Posterior vena cava (tissue), 2 donors: Measurements from ENCODE around the gene TOX2. TPM values are rescaled to one million over a fixed set of nuclear protein-coding genes. Genes with fewer than 3 reads are reported as not detected.

ENCODE experiments used
- DNase-seq: peaks from one replicate; pipeline ENCODE4 v3.0.0-alpha.2; 2020; ENCODE audit warnings: low spot score
- intact Hi-C, 2 donors: fragments of 100-400 bp; cut with DNase I; formaldehyde crosslinking; loops; one replicate each; pipeline versions ENCODE4 v1.14.1 to v1.14.2; 2022 to 2023
- total RNA-seq, 2 donors: library from RNA; stranded (reverse); fragmentation: NEBNext Ultra II Directional; extraction: Animal tissue kit (Norgen Biotek cat#: 25700); gene quantifications; one replicate each; pipeline ENCODE4 v1.2.1, GENCODE V29; 2021
- donor health status: DM: yes; HTN: yes; CAD: no.
- donor health status: DM: yes; HTN: yes; CAD: no.

Gene TOX2
- total RNA-seq, 2 donors from 2014 or later = 1.1 to 1.5 TPM

DNA sequence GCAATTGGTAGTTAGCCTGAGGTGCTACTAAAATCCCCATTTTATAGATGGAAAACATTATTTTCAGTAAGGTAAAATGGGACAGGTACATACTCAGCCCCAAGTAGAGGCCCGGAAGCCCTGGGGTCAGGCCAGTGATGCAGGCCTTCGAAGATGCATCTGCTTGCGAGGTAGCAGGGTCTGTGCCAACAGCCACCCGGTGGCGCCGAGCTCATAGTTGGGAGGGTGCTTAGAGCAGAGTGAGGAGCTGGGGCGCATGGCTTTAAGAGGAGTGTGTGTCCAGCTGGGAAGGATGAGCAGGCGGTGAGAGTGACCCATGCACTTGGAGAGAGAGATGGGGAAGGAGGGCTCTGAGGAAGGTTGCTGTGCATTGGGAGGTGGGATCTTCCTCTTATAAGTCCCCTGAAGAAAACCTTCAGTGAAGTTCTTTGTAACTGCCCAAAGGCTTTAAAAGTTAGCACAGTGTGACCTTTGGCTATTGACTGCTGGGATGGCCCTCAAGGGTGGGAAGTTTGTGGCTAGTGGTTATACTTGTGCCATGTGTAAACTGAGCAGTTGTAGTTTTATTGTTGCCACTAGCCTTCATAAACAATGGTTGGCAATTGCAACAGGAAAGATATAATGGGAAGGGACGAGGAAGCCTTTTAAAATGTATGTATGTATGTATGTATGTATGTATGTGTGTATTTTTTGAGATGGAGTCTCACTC is 71.1 kb downstream of the TOX2 start:
- DNase-seq = no peak
- intact Hi-C loops = no loop called here

DNA sequence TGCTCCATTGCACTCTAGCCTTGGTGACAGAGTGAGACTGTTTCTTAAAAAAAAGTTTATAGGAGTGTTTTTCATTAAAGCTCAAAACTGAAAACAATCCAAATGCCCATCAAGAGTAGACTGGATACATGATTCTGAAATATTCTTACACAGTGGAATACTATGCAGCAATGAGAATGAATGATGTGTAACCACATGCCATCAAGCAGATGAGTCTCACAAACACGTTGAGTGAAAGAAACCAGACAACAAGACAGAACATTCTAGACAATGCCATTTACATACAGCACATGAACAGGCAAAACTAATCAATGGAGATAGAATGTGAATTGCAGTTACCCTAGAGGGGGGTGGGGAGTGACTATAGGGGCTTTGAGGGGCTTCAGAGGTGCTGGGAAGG is 72.4 kb downstream of the TOX2 start:
- DNase-seq = no peak
- intact Hi-C loops = no loop called here

DNA sequence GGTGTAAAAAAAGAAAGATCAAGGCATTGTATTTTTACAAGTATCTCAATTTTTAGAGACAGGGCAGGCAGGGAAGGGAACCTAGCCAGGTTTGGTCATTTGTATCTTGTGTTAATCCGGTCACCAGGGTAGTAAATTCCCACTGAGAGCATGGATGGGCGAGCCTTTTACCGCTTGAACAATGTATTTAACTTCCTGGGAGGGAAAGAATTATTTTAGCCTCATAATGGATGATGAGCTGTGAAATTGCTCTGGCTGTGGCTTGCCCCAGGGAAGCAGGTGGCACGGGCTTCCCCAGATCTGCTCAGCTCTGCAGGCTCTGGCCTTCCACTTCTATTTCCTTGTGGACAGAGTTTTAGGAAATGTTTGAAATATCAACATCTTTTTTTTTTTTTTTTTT is 72.9 kb downstream of the TOX2 start:
- intact Hi-C loops = no loop called here

DNA sequence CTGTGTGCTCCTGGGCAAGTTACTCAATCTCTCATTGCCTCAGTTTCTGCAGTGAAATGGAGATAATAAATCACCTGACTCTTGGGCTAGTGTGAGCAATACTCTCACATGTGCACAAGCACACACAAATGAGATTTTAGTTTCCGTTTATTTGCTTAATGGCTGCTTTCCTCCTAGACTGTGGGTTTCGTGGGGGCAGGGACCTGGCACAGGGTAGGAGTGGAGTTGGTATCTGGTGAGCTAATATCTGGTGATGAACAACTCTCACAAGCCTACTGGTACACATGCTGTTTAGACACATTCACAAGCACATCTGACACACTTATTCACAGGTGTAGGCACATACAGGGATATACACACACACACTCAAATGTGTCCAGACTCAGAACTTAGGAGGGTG is 73.8 kb downstream of the TOX2 start:
- DNase-seq = no peak
- intact Hi-C loops = no loop called here

More for the DNA sequence above, 72.9 kb downstream of the TOX2 start:
- no peak for DNase-seq

DNA sequence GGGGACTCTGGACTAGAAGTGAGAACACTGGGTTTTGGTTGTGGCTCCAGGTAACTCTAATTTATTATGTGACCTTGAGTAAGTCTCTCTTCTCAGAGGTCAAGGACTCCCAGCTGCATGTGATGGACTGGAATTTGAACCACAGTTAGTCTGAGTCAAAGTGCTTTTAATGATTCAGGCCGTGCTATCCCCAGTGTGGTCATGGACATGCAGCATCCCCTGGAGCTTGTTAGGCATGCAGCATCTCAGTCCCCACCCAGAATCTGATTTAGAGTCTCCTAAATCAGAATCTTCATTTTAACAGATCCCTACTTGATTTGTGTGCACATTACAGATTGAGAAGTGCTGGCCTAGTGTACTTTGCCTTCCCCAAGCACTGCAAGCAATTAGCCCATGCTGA is 74.2 kb downstream of the TOX2 start:
- intact Hi-C loops = no loop called here
- no peak for DNase-seq

DNA sequence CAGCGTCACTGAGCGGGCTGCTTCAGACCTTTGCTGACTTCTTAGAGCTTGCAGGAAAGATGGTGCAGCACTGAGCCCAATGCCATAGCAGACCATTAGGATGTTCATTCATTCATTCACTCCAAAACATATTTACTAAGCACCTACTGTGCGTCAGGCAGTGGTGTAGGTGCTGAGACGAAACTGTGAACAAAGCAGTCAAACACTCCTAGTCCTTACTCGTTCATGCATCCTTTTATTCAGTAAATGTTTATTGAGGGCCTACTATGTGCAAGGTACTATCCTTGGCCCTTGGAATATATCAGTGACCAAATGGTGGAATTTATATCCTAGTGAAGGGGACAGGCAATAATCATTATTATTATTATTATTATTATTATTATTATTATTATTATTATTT is 76.6 kb downstream of the TOX2 start:
- intact Hi-C loops = no loop called here
- no peak for DNase-seq

DNA sequence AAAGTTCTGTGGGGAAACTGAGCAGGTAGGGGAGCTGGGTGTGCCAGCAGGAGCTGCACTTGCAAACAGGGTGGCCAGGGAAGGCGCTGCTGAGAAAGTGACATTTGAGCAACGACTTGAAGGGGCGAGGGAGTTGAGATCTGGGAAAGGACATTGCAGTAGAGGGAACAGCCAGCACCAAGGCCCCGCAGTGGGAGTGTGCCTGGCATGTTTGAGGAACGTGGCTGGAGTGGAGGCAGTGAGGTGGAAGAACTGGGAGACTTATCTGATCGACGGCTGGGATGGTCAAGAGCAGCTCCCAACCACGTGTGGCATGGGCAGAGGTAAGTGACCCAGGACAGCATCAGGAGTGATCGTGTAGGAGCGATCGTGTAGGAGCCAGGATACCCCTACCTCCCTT is 77.3 kb downstream of the TOX2 start:
- DNase-seq = no peak
- intact Hi-C loops = no loop called here

DNA sequence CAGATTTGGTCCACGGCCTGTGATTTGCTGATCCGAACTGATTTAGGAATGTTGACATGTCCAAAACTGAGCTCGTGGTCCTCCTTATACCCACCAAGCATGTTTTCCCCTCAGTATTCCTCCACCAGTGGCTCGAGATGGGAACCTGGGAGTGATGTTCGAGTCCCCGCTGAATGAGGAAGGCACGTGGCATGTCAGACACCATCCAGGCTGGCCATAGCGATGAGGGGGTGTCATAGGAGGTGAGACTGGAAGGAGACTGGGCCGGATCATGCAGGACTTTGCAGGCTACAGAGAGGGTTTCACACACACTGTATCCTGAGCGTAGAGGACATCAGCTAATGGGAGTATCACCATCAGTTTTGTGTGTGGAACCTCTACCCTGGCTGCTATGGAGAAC is 78.2 kb downstream of the TOX2 start:
- DNase-seq = no peak
- intact Hi-C loops = no loop called here

DNA sequence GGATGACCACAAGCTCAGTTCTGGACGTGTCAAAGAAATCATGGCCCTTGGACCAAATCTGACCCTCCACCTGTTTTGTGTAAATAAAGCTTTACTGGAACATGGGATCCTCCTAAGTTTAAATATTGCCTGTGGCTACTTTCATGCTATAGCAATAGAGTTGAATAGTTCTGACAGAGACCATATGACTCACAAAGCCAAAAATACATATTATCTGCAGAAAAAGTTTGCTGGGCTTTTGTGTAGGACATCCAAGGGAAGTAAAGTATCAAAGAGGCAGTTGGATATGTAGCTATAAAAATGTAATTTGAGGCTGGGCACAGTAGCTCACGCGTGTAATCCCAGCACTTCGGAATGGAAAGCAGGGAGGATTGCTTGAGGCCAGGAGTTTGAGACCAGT is 78.9 kb downstream of the TOX2 start:
- intact Hi-C loops = no loop called here
- DNase-seq = no peak

DNA sequence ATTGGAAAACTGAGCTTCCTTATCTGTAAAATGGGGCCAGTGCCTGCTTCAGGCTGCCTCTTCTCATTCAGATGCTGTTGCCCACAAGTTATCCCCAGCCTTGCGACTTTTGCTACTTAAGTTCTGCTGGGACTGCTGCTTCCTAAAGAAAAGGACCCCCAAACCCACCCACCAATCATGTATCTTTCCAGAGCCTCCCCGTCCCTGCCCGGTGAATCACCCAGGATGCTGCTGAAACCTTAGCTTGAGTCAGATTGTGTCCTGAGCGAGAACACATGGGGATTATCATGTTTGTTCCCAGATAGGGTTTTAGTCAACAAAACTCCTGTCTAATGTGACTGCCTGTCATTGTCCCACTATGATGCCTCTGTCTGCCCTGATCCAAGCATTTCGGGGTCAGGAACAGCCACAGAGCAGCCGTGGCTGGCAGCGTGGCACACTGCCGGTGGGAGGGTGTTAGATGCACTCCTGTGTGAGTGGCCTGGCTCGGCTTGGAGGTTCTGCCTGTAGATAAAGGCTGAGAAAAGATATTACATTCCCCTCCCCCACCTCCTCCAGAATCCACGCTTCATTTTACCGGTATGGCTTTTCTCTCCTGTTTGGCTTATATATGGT is 79.9 kb downstream of the TOX2 start:
- intact Hi-C loops = no loop called here
- no peak for DNase-seq

DNA sequence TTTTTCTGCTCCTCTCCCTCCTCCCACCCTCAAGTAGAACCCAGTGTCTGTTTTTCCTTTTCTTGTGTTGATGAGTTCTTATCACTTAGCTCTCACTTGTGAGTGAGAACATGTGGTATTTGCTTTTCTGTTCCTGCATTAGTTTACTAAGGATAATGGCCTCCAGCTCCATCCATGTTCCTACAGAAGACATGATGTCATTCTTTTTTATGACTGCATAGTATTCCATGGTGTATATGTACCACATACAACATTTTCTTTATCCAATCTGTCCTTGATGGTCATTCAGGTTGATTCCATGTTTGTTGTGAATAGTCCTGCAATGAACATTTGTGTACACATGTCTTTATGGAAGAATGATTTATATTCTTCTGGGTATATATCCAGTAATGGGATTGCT is 81.0 kb downstream of the TOX2 start:
- no peak for DNase-seq

DNA sequence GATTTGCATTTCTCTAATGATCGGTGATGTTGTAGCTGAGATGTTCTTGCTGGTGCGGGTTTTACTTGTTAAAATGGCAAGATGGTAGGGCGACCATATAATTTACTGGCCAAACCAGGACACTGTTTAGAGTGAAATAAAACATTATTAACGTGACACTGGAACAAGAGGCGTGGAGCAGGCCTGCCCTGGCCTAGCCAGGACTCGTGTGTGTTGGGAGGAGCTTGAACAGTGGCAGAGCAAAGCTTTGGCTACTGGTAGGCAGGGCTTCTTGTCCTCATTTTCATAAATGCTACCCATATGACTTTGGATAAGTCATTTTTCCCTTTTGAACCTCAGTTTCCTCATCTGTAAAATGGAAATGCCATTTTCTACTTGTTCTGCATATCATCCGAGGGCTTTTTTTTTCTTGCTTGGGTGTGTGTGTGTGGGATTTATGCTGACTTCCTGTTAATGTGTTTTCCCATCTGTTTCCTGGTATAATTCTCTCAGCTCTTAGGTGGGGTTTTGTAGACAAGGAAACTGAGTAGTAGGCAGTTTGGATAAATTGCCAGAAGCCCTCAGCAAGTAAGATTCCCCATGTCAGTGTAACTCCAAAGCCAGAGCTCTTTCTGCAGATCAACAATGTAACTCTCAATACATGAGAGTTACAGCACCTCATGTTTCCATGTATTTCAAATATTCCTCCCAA is 81.7 kb downstream of the TOX2 start:
- intact Hi-C loops = no loop called here
- DNase-seq = no peak

More for the DNA sequence above, 81.0 kb downstream of the TOX2 start:
- intact Hi-C loops = no loop called here

DNA sequence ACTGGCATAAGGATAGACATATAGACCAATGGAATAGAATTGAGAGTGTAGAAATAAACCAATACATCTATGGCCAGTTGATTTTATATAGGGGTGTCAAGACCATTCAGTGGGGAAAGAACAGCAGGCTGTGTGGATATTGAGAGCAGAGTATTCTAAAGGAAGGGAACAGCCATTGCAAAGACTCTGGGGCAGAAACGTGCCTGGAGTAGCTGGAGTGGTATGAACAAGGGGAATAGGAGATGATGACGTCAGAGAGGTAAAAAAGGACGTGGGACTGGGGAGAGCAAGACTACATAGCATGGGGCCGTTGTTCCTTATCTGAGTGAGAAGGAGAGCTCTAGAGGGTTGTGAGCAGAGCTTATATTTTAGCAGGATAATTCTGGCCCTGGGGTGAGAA is 85.2 kb downstream of the TOX2 start:
- DNase-seq = no peak
- intact Hi-C loops = no loop called here

DNA sequence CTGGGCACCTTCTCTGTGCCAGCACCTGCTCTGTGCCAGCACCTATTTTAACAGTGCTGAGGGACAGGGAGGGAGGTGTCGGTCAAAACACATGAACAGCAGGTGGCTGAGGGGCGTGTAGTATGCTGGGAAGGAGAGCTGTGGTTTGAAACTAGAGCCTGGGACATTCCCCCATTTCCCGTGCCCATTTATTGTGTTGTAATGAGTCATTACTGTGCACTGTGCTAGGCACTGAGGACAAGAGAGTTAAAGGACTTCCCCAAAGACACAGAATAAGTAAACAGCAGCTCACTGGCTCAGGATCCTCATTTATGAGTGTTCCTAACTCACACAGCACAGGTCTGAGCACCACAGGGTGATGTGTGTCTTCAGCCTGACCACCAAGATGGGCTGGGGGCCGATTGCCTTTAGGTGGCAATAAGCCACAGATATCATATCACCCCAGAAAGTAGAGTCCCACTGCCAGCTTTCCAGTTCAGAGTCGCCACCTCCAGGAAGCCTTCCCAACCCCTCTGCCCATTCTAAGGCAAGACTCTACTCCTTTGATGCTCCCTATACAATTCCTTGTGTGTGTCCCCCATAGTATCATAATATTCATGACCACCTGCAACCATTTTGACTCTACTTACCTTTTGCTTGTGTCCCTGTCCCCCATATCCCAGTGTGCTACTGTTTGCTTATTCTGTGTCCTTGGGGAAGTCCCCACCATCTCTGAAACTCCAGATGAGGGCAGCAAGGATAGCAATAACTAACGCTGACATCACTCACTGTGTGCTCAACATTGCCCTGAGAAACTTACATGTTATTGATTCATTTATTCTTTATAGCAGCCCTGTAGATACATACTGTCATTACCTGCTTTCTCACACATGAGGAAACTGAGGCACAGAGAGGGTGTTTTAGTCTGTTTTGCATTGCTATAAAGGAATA is 87.3 kb downstream of the TOX2 start:
- DNase-seq = no peak
- intact Hi-C loops = no loop called here

DNA sequence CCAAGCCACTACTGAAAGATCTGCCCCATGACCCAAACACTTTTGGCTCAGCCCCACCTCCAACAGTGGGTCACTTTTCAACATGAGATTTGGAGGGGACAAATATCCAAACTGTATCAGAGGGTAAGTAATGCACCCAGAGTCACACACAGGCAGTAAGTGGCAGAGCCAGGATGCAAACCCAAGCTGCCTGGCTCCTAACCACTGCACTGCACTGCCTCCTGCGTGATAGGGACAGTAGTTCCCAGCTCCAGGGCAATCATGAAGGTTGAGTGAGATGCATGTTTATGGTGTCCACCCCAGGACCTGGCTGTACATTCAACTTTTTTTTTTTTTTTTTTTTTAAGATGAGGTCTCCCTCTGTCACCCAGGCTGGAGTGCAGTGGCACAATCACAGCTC is 88.2 kb downstream of the TOX2 start:
- no peak for DNase-seq
- intact Hi-C loops = no loop called here

DNA sequence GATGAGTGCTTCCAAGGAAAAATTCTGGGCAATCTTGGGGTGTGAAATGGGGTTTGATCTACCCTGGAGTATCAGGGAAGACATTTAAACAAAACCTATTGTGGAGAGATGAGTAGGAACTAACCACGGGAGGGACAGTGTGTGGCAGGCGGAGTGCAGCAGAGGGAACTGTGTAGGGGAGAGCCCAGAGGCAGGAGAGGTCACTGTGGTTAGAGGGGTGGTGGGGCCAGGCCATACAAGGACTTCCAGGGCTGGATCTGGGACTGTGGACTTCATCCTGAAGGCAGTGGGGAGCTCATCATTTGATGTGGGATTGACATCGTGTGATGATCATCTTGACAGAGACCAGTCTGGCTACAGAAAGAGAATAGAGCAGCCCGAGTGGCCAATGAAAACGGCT is 89.0 kb downstream of the TOX2 start:
- no peak for DNase-seq
- intact Hi-C loops = no loop called here

DNA sequence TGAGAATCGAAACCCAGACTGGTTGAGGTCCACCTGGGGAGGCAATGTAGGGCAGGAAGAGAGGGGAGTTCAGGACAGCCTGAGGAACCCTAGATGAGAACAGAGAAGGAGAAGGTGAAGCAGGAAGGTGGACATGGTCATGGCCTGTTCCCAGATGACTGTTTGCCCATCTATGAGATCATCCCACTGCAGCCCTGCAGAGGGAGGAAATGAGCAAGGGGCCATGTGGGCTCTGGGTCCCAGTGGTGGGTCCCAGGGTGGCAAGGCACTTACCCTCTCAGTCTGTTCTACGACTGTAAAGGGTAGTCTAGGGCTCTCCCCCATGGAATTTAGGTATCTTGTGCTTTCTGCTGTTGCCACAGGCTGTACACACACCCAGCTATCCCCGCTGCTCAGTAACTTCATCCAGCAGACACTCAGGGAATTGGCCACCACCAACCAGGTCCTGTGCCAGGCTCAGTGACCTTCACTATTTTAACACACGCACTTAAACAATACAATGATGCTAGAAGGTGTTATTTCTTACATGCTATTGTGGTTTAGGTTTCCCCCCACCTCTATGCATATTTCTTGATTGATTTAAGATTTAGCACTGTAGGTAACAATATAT is 89.8 kb downstream of the TOX2 start:
- intact Hi-C loops = no loop called here
- DNase-seq = no peak

DNA sequence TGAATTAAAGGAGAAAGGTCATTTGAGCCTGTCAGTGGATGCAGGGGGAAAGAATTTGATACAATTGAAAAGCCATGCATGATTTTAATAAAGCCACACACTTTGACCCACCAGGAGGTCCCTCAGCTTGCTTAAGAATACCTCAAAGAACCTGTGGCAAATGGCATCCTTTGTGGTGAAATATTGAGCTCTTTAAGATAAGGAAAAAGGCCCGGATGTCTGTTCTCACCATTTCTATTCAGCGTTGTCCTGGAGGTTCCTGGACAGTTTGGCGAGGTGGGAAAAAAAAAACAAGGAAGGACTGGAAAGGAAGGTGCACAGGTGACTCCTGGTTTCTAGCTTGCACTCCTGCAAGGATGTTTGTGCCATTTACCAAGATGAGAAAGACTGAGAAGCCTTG is 91.0 kb downstream of the TOX2 start:
- DNase-seq = no peak
- intact Hi-C loops = no loop called here

DNA sequence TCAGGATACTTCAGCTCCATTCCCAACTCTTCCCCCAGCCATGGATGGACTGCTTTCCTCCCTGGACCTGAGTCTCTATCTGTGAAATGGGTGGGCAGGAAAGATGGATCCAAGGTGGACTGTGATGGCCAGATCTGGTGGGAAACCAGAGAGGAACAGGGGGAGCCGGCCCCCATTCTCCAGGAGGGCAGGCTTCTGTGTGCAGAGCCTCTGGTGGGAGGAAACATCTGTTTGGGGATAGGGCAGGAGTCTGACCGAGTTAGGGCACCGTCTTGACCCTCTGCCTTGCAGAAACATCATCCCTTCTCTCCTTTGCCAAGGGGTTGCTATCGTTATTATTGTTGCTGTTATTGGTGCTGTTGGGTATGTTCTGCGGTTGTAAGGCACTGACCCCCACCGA is 91.5 kb downstream of the TOX2 start:
- no peak for DNase-seq
- intact Hi-C loops = no loop called here
